GM10847 (cell line): ENCODE data around the gene CSHL1.
"Not testable (repeated sequence)": the region's sequence is repeated elsewhere in the genome, so short reads cannot be mapped to it uniquely, and the experiment has no call there.

ENCODE experiments used
- POLR2A ChIP-seq: IDR thresholded peaks from 2 replicates; pipeline ENCODE4 v1.6.1; 2011; ENCODE audit not compliant: insufficient read length; ENCODE audit errors: extremely low read depth

The CSHL1 gene

GRCh38 chr17:63881935-63882601 is 29.0 kb downstream of the CSHL1 start, which contains the start of gene GH2:
GH2 (minus strand) TSS chr17:63881944; CDS start chr17:63881801, 143 bp downstream.
- no peak for TF ChIP-seq POLR2A

- TF ChIP-seq POLR2A: no peak
Observed at GRCh38 chr17:63880706-63881105, 30.4 kb downstream of the CSHL1 start.

- not testable (repeated sequence) for TF ChIP-seq POLR2A
Observed at GRCh38 chr17:63873577-63873976, 37.5 kb downstream of the CSHL1 start, which contains the start of gene CSH2. CSH2 (minus strand) TSS chr17:63873677; CDS start chr17:63873614, 63 bp downstream.
